MM.1S (cell line): ENCODE data around the gene MRPS18B.
A peak's percentile ranks its signal among the peaks of the same experiment; 100 is the strongest.

Experiments used
- DNase-seq: peaks from one replicate; pipeline ENCODE4 v3.0.0-alpha.2; 2015
- H2AFZ ChIP-seq: fragments of 300-600 bp; sonication (generic); 2 replicates; pipeline ENCODE4 v1.6.0; 2016; ENCODE audit warnings: antibody characterized with exemption, low read length
- H3F3A ChIP-seq: fragments of 300-600 bp; sonication (generic); 2 replicates; pipeline ENCODE4 v1.6.1; 2016; ENCODE audit warnings: mild to moderate bottlenecking, antibody characterized with exemption, low read length, moderate library complexity, mixed read lengths; ENCODE audit not compliant: insufficient read depth
- H3K27ac ChIP-seq: fragments of 300-600 bp; sonication (generic); 2 replicates; pipeline ENCODE4 v1.5.1; 2016; ENCODE audit warnings: mild to moderate bottlenecking, low read length
- H3K27me3 ChIP-seq: fragments of 300-600 bp; sonication (generic); replicated peaks from 2 replicates; pipeline ENCODE4 v1.6.0; 2016; ENCODE audit warnings: low read length; ENCODE audit not compliant: insufficient read depth
- H3K36me3 ChIP-seq: fragments of 300-600 bp; sonication (generic); replicated peaks from 2 replicates; pipeline ENCODE4 v1.6.1; 2016; ENCODE audit warnings: mild to moderate bottlenecking, low read length, mixed read lengths; ENCODE audit not compliant: insufficient read depth
- H3K4me1 ChIP-seq: fragments of 300-600 bp; sonication (generic); 2 replicates; pipeline ENCODE4 v1.6.1; 2016; ENCODE audit warnings: low read length, mixed read lengths
- H3K4me2 ChIP-seq: fragments of 300-600 bp; sonication (generic); 2 replicates; pipeline ENCODE4 v1.6.0; 2016; ENCODE audit warnings: low read depth, low read length
- H3K4me3 ChIP-seq: fragments of 300-600 bp; sonication (generic); 2 replicates; pipeline ENCODE4 v1.5.1; 2016; ENCODE audit warnings: low read length, mixed read lengths
- H3K79me2 ChIP-seq: fragments of 300-600 bp; sonication (generic); 2 replicates; pipeline ENCODE4 v1.6.1; 2016; ENCODE audit warnings: mixed run types, low read length, mixed read lengths
- H3K9ac ChIP-seq: fragments of 300-600 bp; sonication (generic); 2 replicates; pipeline ENCODE4 v1.6.1; 2016; ENCODE audit warnings: low read length, mixed read lengths
- H3K9me2 ChIP-seq: fragments of 300-600 bp; sonication (generic); replicated peaks from 2 replicates; pipeline ENCODE4 v1.6.1; 2016; ENCODE audit warnings: mild to moderate bottlenecking, low read length, mixed read lengths; ENCODE audit not compliant: insufficient read depth
- H3K9me3 ChIP-seq: fragments of 300-600 bp; sonication (generic); replicated peaks from 2 replicates; pipeline ENCODE4 v1.6.1; 2016; ENCODE audit warnings: mild to moderate bottlenecking, low read length, mixed read lengths; ENCODE audit not compliant: insufficient read depth
- H4K20me1 ChIP-seq: fragments of 300-600 bp; sonication (generic); 2 replicates; pipeline ENCODE4 v1.6.1; 2016; ENCODE audit warnings: mild to moderate bottlenecking, low read length, moderate library complexity, mixed read lengths; ENCODE audit not compliant: insufficient read depth
- CTCF ChIP-seq: fragments of 300-600 bp; sonication (generic); IDR thresholded peaks from 2 replicates; pipeline ENCODE4 v1.5.1; 2016; ENCODE audit warnings: antibody characterized with exemption, low read length, mixed read lengths
- EZH2 ChIP-seq: fragments of 300-600 bp; sonication (generic); optimal IDR thresholded peaks from 2 replicates; pipeline ENCODE3; 2017; ENCODE audit warnings: low read depth, mild to moderate bottlenecking, antibody characterized with exemption, low read length, mixed read lengths
- EZH2phosphoT487 ChIP-seq: fragments of 300-600 bp; sonication (generic); IDR thresholded peaks from 2 replicates; pipeline ENCODE4 v1.6.1; 2018; ENCODE audit warnings: antibody characterized with exemption, low read length

Gene MRPS18B

GRCh38 chr6:30615958-30616810, 1.5 kb upstream of the MRPS18B start:
- H3K4me2 ChIP-seq, result peak overlapping the region; percentile 74
- peak; percentile 65 for DNase-seq
- no peak overlapping the region for H2AFZ ChIP-seq
- peak overlapping the region; percentile 95 for H3K4me3 ChIP-seq
- H3K9me2 ChIP-seq, result no peaks in the 10 kb centered on the region
- peaks cover 78% of the 10 kb centered on the region for H3K79me2 ChIP-seq
- H3K27ac ChIP-seq, result peak overlapping the region; percentile 96
- H4K20me1 ChIP-seq, result no peaks in the 10 kb centered on the region; the same call in 1 of the 2 replicates
- TF ChIP-seq CTCF (no peak), EZH2phosphoT487 (no peak), EZH2 (no peak)
- peaks cover 8% of the 10 kb centered on the region; the same call in 1 of the 2 replicates for H3K4me1 ChIP-seq
- H3F3A ChIP-seq, result peaks cover 37% of the 10 kb centered on the region
- H3K9me3 ChIP-seq, result no peaks in the 10 kb centered on the region
- no peaks in the 10 kb centered on the region for H3K27me3 ChIP-seq
- H3K36me3 ChIP-seq, result peaks cover 10% of the 10 kb centered on the region; the same call in 1 of the 2 replicates
- H3K9ac ChIP-seq, result peak overlapping the region; percentile 100

DNA sequence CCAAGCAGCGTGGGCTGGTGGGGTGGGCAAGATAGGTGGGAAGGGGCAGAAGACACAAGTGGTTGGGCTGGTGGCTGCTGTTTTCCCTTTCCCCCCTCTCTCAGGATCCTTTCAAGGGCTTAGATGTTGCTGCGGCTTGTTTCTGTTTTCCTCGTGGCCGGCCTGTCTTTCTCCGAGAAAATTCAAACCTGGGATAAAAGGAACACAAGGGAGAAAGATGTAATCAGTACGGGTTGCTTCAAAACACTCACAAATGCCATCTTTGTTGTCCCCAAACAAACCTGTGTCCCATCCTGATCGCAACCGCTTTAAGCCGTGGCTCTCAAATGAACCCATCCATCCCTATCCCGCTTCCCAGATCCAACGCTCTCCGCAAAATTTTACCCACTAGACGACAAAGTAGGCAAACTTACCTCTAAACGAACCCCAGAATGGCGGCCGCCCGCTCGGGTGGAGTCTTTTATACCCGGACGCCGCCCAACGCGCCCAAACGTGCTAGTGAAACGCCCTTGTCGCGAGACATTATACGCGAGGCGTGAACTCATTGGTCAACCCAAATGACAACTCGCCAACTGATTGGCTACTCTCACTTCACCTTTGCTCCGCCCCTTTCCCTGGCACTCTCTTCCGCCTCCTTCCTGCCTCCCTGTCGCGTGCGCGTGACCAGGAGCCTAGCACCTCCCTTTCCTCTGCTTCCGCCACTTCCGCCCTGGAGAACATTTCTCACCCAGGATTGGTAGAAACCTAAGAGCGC, 652 bp upstream of the MRPS18B start, which contains the start of gene PPP1R10:
PPP1R10 (minus strand) TSS at position 433 of the 754 bp plus-strand sequence. CDS start 7,299 bp downstream, outside the sequence.
- H3K9me3 ChIP-seq, result no peaks in the 10 kb centered on the region
- H4K20me1 ChIP-seq, result no peaks in the 10 kb centered on the region; the same call in 1 of the 2 replicates
- peak within 1 kb of the TSS; percentile 96 for H3K27ac ChIP-seq
- H2AFZ ChIP-seq, result peak within 1 kb of the TSS; percentile 54
- H3K4me2 ChIP-seq, result peak within 1 kb of the TSS; percentile 75
- peaks cover 70% of the 10 kb centered on the region for H3K79me2 ChIP-seq
- H3K9ac ChIP-seq, result peak within 1 kb of the TSS; percentile 100
- peak; percentile 99 for DNase-seq
- no peaks in the 10 kb centered on the region for H3K27me3 ChIP-seq
- H3K9me2 ChIP-seq, result no peaks in the 10 kb centered on the region
- peak within 1 kb of the TSS; percentile 95 for H3K4me3 ChIP-seq
- peaks cover 8% of the 10 kb centered on the region; the same call in 1 of the 2 replicates for H3K4me1 ChIP-seq
- H3K36me3 ChIP-seq, result peaks cover 10% of the 10 kb centered on the region; the same call in 1 of the 2 replicates
- no peak for TF ChIP-seq EZH2phosphoT487
- TF ChIP-seq CTCF, result no peak
- no peak for TF ChIP-seq EZH2
- H3F3A ChIP-seq, result peaks cover 37% of the 10 kb centered on the region

GRCh38 chr6:30618270-30618797, 694 bp downstream of the MRPS18B start:
- Histone ChIP-seq H2AFZ (0 out of 2 replicates have a peak overlapping the region, but pooled peaks have one; percentile 54), H3K4me1 (peaks cover 8% of the 10 kb centered on the region; the same call in 1 of the 2 replicates), H3K9me3 (no peaks in the 10 kb centered on the region), H3K4me3 (peak overlapping the region; percentile 80), H3K4me2 (peak overlapping the region; percentile 75), H3K9ac (peak overlapping the region; percentile 88), H3K79me2 (peaks cover 57% of the 10 kb centered on the region), H3F3A (peaks cover 34% of the 10 kb centered on the region), H3K36me3 (peaks cover 10% of the 10 kb centered on the region), H3K9me2 (no peaks in the 10 kb centered on the region), H4K20me1 (no peaks in the 10 kb centered on the region; the same call in 1 of the 2 replicates), H3K27me3 (no peaks in the 10 kb centered on the region), H3K27ac (peak overlapping the region; percentile 96)
- TF ChIP-seq CTCF (no peak), EZH2phosphoT487 (no peak), EZH2 (no peak)
- DNase-seq, result peak; percentile 46
